NCI-H69 (cell line): ENCODE results near the gene PLCH1.

Source experiments
- DNase-seq: peaks from one replicate; lab custom pipeline; 2025; lab: John Stamatoyannopoulos, UW

The PLCH1 gene

DNA sequence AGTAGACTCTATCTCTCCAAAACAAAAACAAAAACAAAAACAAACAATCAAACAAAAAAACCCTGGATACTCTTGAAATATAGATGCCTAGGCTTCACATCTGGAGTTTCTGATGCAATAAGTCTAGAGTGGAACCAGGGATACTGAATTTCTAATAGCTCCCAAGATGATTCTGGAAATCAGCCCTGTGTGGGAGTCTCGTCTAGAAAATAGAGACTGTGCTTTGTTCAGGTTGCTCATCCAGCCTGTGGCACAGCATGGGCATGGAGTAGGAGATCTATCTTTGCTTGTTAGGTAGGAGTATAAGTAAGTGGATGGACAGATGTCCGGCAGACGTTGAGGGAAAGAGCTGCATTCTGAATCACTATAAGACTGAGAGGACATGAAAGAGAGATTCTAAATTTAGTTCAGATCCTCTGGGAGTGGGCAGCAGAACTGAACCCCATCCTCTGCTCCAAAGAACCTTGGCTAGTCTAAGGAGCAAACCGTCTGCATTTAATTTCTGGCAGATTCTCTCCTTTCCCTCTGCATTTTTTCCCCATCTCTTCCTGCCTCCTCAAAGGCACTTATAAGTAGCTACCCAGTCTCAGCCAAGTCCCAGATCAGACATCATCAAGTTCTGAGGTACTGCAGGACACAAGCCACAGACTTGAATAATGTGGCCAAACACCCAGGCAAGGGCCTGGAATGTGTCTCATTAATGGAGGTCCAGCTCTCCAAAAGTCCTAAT lies 358.8 kb downstream of the PLCH1 start:
- DNase-seq, result no peak

- DNase-seq, result peak; percentile 75
Observed at GRCh38 chr3:155382396-155383042, 362.4 kb downstream of the PLCH1 start.

GRCh38 chr3:155377847-155378246 lies 367.0 kb downstream of the PLCH1 start:
- no peak for DNase-seq

DNA sequence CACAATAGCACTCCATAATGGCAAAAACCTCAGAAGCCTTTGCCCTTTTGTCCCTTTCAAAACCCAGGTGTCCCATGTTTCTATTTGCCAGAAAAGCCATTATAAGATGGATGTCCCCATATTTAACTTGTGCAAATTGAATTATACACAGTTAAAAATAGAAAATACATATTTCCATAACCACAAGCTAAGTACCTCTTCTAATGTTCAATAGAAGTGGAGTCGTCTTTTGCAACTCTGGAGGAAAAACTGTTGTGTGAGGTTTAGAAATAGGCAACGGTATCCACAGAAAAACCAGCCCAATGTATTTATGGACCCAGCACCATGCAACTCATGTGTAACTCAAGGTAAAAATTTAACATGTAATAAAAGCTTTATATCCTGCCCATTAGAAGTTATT lies 367.8 kb downstream of the PLCH1 start:
- DNase-seq, result no peak

- no peak for DNase-seq
Observed at GRCh38 chr3:155372281-155372680, 372.6 kb downstream of the PLCH1 start.

GRCh38 chr3:155370764-155371503 lies 373.9 kb downstream of the PLCH1 start:
- DNase-seq, result no peak

GRCh38 chr3:155370198-155370597 lies 374.7 kb downstream of the PLCH1 start:
- no peak for DNase-seq

GRCh38 chr3:155369735-155370134 lies 375.1 kb downstream of the PLCH1 start:
- no peak for DNase-seq

DNA sequence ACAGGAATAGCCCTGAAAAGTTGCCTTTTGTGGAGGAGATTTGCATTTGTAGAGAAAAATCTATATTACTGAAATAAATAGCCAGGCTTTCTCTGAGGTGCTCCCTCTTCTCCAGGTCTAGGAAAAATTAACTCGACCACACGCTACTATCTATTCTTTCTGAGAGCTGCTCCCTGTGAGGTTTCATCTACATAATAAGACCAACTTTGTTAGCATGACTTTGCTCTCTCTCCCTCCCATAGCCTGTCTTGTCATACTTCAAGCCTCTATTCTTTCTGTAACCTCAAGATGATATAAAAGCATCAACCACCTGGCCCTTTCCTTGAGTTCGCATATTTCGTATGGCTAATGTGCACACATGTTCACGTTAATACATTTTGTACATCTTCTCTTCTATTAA lies 375.6 kb downstream of the PLCH1 start:
- DNase-seq, result no peak

DNA sequence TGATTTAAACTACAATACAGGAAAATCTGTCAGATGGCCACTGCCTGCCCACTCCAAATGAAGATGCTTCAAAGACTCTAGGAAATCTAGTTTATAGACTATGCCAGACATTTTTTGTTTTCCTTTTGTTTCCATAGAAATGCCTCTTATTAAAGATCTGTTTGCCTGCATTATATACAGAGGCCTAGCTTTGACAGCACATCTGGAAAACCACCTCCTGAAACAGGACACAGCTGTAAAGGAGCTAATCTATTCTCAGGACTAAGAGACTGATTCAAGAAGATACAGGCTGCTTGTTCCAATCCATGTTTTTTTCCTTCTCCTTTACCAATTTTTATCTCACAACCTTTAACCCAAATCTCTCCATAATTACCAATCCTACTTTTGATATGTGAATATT lies 376.1 kb downstream of the PLCH1 start:
- no peak for DNase-seq

- DNase-seq, result no peak
Observed at GRCh38 chr3:155367506-155367905, 377.4 kb downstream of the PLCH1 start.

DNA sequence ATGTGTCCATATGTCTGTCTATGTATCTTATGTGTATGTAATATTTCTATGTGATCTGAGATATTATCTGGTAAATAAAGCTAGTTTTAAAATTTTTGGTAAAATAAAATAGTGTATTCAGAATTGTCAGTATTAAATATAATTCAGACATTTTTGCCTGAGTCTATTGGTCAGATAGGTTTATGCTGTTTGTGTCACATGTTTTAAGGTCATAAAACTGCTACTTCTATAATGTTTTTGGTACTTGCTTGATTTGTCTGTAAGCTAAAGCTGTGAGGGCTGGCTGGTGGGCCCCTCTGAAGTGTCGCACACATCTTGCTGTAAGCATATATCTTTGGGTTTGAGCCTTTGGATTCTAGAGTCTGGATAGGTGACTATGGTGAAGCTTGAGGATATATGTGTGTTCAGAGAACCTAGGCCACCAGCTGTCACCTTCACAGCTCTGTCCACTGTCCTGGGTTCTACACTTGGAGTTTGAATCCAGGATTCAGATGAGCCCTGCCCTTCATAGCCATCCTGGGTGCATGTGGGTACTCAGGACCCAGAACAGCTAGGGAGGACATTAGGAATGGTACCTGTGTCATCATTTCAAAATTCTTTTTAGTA lies 379.6 kb downstream of the PLCH1 start:
- DNase-seq, result no peak

DNA sequence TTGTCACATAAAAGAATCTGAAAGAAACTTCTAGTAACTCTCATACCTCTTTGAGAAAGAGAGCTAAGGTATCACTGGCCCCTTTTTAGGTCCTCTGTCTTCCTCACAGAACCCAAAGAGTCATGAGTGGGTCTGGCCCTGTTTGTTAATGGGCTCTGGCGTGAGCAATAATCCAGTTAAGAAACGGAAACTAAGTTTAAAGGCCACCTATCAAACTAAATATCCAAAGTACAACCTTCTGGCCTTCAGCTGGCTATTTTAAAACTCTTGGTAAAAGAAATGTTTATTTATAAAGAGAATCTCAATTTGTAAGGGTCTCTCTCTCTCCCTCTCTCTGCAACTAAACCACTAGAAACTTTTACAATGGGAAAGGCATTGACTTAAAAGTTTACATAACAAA lies 380.4 kb downstream of the PLCH1 start:
- no peak for DNase-seq

DNA sequence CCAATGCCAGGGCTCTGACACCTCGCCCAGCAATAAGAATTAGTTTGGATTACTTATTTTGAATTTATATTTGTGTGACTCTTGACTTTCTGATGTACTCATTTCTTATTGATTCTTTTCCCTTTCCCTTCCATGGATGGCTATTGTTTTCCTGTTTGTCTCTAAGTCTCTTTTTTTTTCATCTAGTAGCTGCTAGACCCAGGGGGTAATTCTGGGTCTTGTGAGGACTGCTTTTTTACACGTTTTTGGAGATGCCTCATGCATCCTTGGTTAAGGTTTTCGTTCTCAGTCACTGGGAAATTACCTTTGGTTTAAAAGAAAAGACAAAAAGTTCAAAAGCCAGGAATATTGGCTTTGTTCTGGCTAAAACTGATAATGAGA lies 381.2 kb downstream of the PLCH1 start:
- peak; percentile 14 for DNase-seq

GRCh38 chr3:155362808-155363689 lies 381.8 kb downstream of the PLCH1 start:
- peak; percentile 79 for DNase-seq

GRCh38 chr3:155360281-155360680 lies 384.6 kb downstream of the PLCH1 start:
- DNase-seq, result no peak

- no peak for DNase-seq
Observed at GRCh38 chr3:155356594-155357370, 388.1 kb downstream of the PLCH1 start.

- no peak for DNase-seq
Observed at GRCh38 chr3:155354658-155355057, 390.2 kb downstream of the PLCH1 start.

DNA sequence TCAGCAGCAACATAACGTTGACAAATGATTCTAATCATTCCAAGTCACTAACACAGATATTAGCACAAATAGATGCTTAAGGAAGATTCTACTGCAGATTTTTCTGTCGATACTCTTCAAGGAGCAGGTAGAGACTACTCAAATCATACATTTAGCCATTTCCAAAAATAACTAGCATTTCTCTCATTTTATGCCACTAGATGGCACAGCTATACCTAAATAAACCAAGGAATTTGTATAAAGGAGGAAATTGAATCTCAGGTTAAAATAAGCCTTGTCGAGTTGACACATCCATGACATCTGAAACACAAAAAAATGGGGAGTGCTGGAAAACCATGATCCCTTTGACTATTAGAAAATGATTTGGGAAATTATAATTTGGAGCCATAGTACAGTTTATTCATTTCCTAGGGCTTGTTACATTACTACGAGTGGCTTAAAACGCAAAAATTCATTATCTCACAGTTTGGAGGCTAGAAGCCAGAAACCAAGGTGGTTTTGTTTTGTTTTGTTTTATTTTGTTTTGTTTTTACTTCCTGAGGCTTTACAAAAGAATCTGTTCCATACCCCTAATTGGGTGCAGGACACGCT lies 391.9 kb downstream of the PLCH1 start:
- peak; percentile 41 for DNase-seq

GRCh38 chr3:155350571-155350970 lies 394.3 kb downstream of the PLCH1 start:
- DNase-seq, result no peak

GRCh38 chr3:155347901-155348300 lies 397.0 kb downstream of the PLCH1 start:
- no peak for DNase-seq
